ENCODE data around the gene CNTN5.
"Not testable (repeated sequence)": the region's sequence is repeated elsewhere in the genome, so short reads cannot be mapped to it uniquely, and the experiment has no call there.

The CNTN5 gene

GRCh38 chr11:99281331-99281730, 260.6 kb downstream of the CNTN5 start:
- DNase-seq, result no peak

GRCh38 chr11:99297925-99298324, 277.2 kb downstream of the CNTN5 start:
- DNase-seq, result not testable (repeated sequence)

GRCh38 chr11:99307510-99308088, 286.9 kb downstream of the CNTN5 start:
- no peak for DNase-seq

GRCh38 chr11:99311870-99312269, 291.1 kb downstream of the CNTN5 start:
- no peak for DNase-seq

GRCh38 chr11:99316776-99317520, 296.2 kb downstream of the CNTN5 start:
- peak; percentile 27 for DNase-seq

- no peak for DNase-seq
Measured at GRCh38 chr11:99320769-99321290, 300.1 kb downstream of the CNTN5 start.

GRCh38 chr11:99325847-99326246, 305.1 kb downstream of the CNTN5 start:
- no peak for DNase-seq

GRCh38 chr11:99327066-99327465, 306.3 kb downstream of the CNTN5 start:
- no peak for DNase-seq

- DNase-seq, result no peak
Measured at GRCh38 chr11:99327527-99327926, 306.8 kb downstream of the CNTN5 start.

- DNase-seq, result no peak
Measured at GRCh38 chr11:99333621-99334020, 312.9 kb downstream of the CNTN5 start.

GRCh38 chr11:99343117-99343516, 322.4 kb downstream of the CNTN5 start:
- DNase-seq, result no peak

- peak; percentile 85 for DNase-seq
Measured at GRCh38 chr11:99349151-99349673, 328.5 kb downstream of the CNTN5 start.

GRCh38 chr11:99351624-99352023, 330.9 kb downstream of the CNTN5 start:
- DNase-seq, result peak; percentile 39

- DNase-seq, result peak; percentile 1
Measured at GRCh38 chr11:99352642-99353041, 331.9 kb downstream of the CNTN5 start.

- DNase-seq, result no peak
Measured at GRCh38 chr11:99366546-99366945, 345.8 kb downstream of the CNTN5 start.

GRCh38 chr11:99368583-99368982, 347.8 kb downstream of the CNTN5 start:
- no peak for DNase-seq

- peak; percentile 36 for DNase-seq
Measured at GRCh38 chr11:99370549-99371216, 349.9 kb downstream of the CNTN5 start.

GRCh38 chr11:99371257-99371656, 350.5 kb downstream of the CNTN5 start:
- no peak for DNase-seq

GRCh38 chr11:99376463-99376862, 355.7 kb downstream of the CNTN5 start:
- DNase-seq, result no peak

- DNase-seq, result no peak
Measured at GRCh38 chr11:99383648-99384245, 363.0 kb downstream of the CNTN5 start.

GRCh38 chr11:99391245-99391644, 370.5 kb downstream of the CNTN5 start:
- no peak for DNase-seq

GRCh38 chr11:99406345-99406744, 385.6 kb downstream of the CNTN5 start:
- DNase-seq, result no peak

GRCh38 chr11:99410636-99411035, 389.9 kb downstream of the CNTN5 start:
- DNase-seq, result no peak

All from DMS 273 treated with DMSO at 0.1 percent for 48 hours (cell line).